ENCODE results near the gene CUL9.

DNA sequence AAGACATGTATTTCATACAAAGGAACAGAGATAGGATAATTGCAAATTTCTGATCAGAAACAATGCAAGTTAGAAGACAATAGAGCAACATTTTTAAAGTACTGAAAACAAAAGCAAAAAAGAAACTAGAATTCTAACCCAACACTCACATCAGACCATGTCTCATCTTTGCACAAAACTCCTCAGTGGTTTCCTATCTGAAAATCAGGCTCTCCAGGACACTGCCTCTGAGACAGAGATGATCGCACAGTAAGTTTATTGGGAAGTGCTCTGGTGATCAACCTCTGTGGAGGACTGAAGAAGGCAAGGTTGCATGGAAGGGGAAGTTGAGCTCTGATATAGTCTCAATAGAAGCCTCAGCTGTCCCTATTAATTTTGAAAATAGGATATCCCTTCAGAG lies 59.0 kb downstream of the CUL9 start:
- no peak for TF ChIP-seq POLR2A (IDR thresholded peaks at IDR 0.05)
- TF ChIP-seq, protein P1, sequence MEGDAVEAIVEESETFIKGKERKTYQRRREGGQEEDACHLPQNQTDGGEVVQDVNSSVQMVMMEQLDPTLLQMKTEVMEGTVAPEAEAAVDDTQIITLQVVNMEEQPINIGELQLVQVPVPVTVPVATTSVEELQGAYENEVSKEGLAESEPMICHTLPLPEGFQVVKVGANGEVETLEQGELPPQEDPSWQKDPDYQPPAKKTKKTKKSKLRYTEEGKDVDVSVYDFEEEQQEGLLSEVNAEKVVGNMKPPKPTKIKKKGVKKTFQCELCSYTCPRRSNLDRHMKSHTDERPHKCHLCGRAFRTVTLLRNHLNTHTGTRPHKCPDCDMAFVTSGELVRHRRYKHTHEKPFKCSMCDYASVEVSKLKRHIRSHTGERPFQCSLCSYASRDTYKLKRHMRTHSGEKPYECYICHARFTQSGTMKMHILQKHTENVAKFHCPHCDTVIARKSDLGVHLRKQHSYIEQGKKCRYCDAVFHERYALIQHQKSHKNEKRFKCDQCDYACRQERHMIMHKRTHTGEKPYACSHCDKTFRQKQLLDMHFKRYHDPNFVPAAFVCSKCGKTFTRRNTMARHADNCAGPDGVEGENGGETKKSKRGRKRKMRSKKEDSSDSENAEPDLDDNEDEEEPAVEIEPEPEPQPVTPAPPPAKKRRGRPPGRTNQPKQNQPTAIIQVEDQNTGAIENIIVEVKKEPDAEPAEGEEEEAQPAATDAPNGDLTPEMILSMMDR (IDR thresholded peaks at IDR 0.05), result no peak
